Measurements from ENCODE around the gene GSTO2. TPM values are rescaled to one million over a fixed set of nuclear protein-coding genes. Genes with fewer than 3 reads are reported as not detected.

The GSTO2 gene
- total RNA-seq, 2 donors from 2014 or later, result 18.1 to 37.3 TPM

DNA sequence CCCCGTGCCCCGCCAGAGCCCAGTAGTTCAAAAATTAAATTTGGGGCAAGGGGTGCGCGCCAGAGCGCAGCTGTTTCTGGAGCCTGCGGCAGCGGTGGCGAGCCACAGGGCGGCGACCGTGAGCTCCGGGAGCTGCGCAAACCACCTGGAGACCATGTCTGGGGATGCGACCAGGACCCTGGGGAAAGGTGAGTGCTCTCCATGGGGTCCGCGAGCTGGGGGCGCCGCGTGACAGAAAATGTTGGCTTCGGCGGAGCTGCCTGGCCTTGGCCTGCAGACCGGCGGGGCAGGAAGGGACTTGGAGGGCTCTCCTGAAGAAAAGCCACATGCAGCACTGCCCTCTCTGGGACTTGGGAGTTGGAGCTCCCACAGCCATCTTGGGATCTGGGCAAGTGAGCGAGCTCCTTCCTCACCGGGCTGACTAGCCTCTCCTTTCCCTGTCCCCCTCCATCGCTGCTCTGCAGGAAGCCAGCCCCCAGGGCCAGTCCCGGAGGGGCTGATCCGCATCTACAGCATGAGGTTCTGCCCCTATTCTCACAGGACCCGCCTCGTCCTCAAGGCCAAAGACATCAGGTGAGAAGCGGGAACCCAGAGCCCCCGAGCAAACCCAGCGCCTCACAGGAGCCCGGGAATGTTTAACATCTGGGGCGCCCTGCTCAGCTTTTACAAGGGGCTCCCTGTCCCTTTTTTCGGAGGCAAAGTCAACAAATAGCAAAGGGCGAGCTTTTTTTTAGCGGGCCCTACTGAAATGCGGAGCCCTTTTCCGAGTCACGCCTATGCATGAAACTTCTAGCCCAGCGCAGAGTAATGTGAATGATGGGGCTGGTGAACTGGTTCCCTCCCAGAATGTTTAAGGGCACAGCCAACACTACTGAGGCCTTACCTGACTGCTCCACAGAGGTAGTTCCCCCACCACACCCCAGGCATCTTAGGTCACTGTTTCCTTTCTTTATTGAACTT, 6.1 kb downstream of the GSTO2 start:
- Histone ChIP-seq H3K4me3 (peak overlapping the region; percentile 42), H3K9me3 (no peaks in the 10 kb centered on the region), H3K4me1 (replicated peaks) (no peaks in the 10 kb centered on the region), H3K36me3 (no peaks in the 10 kb centered on the region), H3K27me3 (replicated peaks; ENCODE audit: insufficient read depth) (no peaks in the 10 kb centered on the region), H3K27ac (peak overlapping the region; percentile 52 to 70)
- WGBS, result 14% methylated on average over 39 of the region's 42 CpGs
- TF ChIP-seq, protein P1, sequence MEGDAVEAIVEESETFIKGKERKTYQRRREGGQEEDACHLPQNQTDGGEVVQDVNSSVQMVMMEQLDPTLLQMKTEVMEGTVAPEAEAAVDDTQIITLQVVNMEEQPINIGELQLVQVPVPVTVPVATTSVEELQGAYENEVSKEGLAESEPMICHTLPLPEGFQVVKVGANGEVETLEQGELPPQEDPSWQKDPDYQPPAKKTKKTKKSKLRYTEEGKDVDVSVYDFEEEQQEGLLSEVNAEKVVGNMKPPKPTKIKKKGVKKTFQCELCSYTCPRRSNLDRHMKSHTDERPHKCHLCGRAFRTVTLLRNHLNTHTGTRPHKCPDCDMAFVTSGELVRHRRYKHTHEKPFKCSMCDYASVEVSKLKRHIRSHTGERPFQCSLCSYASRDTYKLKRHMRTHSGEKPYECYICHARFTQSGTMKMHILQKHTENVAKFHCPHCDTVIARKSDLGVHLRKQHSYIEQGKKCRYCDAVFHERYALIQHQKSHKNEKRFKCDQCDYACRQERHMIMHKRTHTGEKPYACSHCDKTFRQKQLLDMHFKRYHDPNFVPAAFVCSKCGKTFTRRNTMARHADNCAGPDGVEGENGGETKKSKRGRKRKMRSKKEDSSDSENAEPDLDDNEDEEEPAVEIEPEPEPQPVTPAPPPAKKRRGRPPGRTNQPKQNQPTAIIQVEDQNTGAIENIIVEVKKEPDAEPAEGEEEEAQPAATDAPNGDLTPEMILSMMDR (IDR thresholded peaks at IDR 0.05), result peak; percentile 56 to 90 (median 66)
- TF ChIP-seq POLR2AphosphoS5 (IDR thresholded peaks at IDR 0.05), result peak; percentile 42
- TF ChIP-seq POLR2A (IDR thresholded peaks at IDR 0.05), result no peak
- DNase-seq (ENCODE audit: low spot score), result peak; percentile 49
- intact Hi-C loops (cut with DNase I), result no loop called here

DNA sequence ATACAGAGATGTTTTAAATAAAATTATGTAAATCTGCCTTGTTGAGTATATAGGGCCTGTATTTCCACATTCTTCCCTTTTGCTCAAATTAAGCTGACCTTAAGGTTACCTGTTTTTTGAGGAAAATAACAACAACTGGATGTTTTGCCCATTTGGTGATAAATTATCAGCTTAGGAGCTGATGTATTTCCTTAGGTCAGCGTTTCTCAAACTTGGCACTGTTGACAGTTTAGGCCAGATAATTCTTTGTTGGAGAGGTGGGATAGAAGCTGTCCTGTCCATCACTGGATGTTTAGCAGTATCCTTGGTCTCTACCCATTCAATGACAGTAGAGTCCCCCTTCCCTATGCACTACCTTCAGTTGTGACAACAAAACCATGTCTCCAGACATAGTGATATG, 7.2 kb downstream of the GSTO2 start:
- H3K9me3 ChIP-seq, result no peaks in the 10 kb centered on the region
- TF ChIP-seq, protein P1 (IDR thresholded peaks at IDR 0.05), result no peak
- TF ChIP-seq POLR2A (IDR thresholded peaks at IDR 0.05) (no peak), POLR2AphosphoS5 (IDR thresholded peaks at IDR 0.05) (no peak)
- intact Hi-C loops (cut with DNase I), result no loop called here
- no peaks in the 10 kb centered on the region for H3K4me1 ChIP-seq (replicated peaks)
- H3K27me3 ChIP-seq (replicated peaks; ENCODE audit: insufficient read depth), result no peaks in the 10 kb centered on the region
- no peak for DNase-seq (ENCODE audit: low spot score)
- WGBS, result 86% methylated on average over 1 of the region's 1 CpG
- H3K27ac ChIP-seq, result no peak overlapping the region
- no peak overlapping the region for H3K4me3 ChIP-seq
- no peaks in the 10 kb centered on the region for H3K36me3 ChIP-seq

DNA sequence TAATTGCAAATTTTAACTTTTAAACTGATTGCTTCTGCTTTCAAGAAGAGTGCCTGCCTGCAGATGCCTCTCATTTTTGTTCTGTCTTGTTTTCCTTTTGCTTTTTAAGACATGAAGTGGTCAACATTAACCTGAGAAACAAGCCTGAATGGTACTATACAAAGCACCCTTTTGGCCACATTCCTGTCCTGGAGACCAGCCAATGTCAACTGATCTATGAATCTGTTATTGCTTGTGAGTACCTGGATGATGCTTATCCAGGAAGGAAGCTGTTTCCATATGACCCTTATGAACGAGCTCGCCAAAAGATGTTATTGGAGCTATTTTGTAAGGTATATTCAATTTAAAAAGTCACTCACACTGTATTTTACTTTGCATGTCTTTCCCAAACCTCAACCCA, 8.8 kb downstream of the GSTO2 start:
- TF ChIP-seq POLR2A (IDR thresholded peaks at IDR 0.05) (no peak), POLR2AphosphoS5 (IDR thresholded peaks at IDR 0.05) (peak; percentile 93)
- intact Hi-C loops (cut with DNase I), result no loop called here
- WGBS, result 37% methylated on average over 2 of the region's 2 CpGs

DNA sequence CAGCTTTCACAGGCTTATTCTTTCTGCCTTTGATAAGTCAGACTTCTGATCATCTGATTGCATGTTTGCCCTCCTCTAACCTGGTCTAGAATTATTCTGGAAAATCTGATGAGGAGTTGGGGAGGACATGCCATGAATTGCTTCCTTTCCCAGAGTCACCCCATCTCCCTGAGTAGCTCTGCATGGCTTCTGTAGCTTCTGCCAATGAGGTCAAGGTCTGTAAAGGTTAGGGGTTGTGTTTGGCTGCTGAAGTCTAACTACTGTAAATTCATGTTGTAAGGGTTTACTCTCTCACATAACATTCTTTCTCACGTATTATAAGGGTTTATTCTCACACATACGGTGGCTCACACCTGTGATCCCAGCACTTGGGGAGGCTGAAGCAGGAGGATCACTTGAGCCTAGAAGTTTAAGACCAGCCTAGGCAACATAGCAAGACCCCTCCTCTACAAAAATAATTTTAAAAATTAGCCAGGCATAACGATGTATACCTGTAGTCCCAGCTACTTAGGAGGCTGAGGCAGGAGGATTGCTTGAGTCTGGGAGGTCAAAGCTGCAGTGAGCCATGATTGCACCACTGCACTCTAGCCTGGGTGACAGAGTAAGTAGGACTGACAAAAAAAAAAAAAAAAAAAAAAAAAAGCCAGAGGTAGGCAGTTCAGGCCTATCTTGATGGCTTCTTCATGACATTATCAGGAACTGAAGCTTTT, 10.7 kb downstream of the GSTO2 start:
- 98% methylated on average over 3 of the region's 3 CpGs for WGBS
- no peak for TF ChIP-seq POLR2A (IDR thresholded peaks at IDR 0.05)
- TF ChIP-seq POLR2AphosphoS5 (IDR thresholded peaks at IDR 0.05), result no peak
- TF ChIP-seq, protein P1 (IDR thresholded peaks at IDR 0.05), result no peak
- Histone ChIP-seq H3K27me3 (replicated peaks; ENCODE audit: insufficient read depth) (no peaks in the 10 kb centered on the region), H3K27ac (no peak overlapping the region), H3K4me1 (replicated peaks) (no peaks in the 10 kb centered on the region), H3K4me3 (no peak overlapping the region), H3K9me3 (no peaks in the 10 kb centered on the region), H3K36me3 (no peaks in the 10 kb centered on the region)
- no peak for DNase-seq (ENCODE audit: low spot score)
- intact Hi-C loops (cut with DNase I), result no loop called here

More for the DNA sequence above, 8.8 kb downstream of the GSTO2 start:
- H3K9me3 ChIP-seq, result no peaks in the 10 kb centered on the region
- H3K4me1 ChIP-seq (replicated peaks), result no peaks in the 10 kb centered on the region
- H3K27me3 ChIP-seq (replicated peaks; ENCODE audit: insufficient read depth), result no peaks in the 10 kb centered on the region
- no peaks in the 10 kb centered on the region for H3K36me3 ChIP-seq
- H3K4me3 ChIP-seq, result no peak overlapping the region
- DNase-seq (ENCODE audit: low spot score), result peak; percentile 94
- no peak overlapping the region for H3K27ac ChIP-seq

DNA sequence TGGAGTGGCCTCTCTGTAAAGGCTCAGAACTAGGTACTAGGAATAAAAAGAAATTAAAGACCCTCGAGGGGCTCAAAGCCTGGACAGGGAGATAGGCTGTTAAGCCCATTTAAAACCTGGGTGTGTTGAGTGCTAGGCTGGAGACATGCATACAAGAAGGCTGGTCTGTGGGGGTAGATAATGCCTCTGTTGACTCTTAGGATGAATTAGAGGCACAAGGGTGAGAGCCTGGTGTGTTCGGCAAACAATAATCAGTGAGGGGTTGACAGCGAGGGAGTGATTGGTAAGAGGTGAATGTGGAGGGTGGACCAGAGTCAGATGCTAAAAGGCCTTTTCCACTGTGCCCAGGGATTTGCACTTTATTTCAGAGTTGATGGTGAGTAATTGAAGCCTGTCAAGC, 12.7 kb downstream of the GSTO2 start:
- H3K4me1 ChIP-seq (replicated peaks), result no peaks in the 10 kb centered on the region
- intact Hi-C loops (cut with DNase I), result no loop called here
- no peak overlapping the region for H3K4me3 ChIP-seq
- no peaks in the 10 kb centered on the region for H3K36me3 ChIP-seq
- H3K27me3 ChIP-seq (replicated peaks; ENCODE audit: insufficient read depth), result no peaks in the 10 kb centered on the region
- WGBS, result 76% methylated on average over 3 of the region's 3 CpGs
- no peak overlapping the region for H3K27ac ChIP-seq
- H3K9me3 ChIP-seq, result no peaks in the 10 kb centered on the region
- no peak for TF ChIP-seq POLR2A (IDR thresholded peaks at IDR 0.05)
- TF ChIP-seq, protein P1 (IDR thresholded peaks at IDR 0.05), result no peak
- no peak for TF ChIP-seq POLR2AphosphoS5 (IDR thresholded peaks at IDR 0.05)
- no peak for DNase-seq (ENCODE audit: low spot score)

Measured in prostate gland (tissue), 2 donors.